Activated CD4-positive, alpha-beta T cell treated with anti-CD3 and anti-CD28 coated beads, Interleukin-2, amount 50 U/mL, for 48 hours (primary cell): Measurements from ENCODE around the gene POU2F1.
"Not testable (repeated sequence)": the region's sequence is repeated elsewhere in the genome, so short reads cannot be mapped to it uniquely, and the experiment has no call there.

Source experiments
- DNase-seq, 2 experiments: peaks; one replicate each; pipeline ENCODE4 v3.0.0-alpha.2; 2020

The POU2F1 gene

GRCh38 chr1:167276969-167277368 is 56.3 kb downstream of the POU2F1 start:
- DNase-seq = no peak

- DNase-seq = no peak
These were observed 57.8 kb downstream of the POU2F1 start for GRCh38 chr1:167278497-167278896.

- DNase-seq = no peak
These were observed 60.2 kb downstream of the POU2F1 start for GRCh38 chr1:167280912-167281311.

GRCh38 chr1:167288390-167289074 is 67.8 kb downstream of the POU2F1 start:
- DNase-seq = no peak

- no peak for DNase-seq
These were observed 68.4 kb downstream of the POU2F1 start for GRCh38 chr1:167289075-167289442.

GRCh38 chr1:167289966-167290365 is 69.3 kb downstream of the POU2F1 start:
- DNase-seq = no peak

GRCh38 chr1:167291539-167292185 is 71.0 kb downstream of the POU2F1 start:
- DNase-seq = no peak

GRCh38 chr1:167292216-167292615 is 71.5 kb downstream of the POU2F1 start:
- no peak for DNase-seq

- no peak for DNase-seq
These were observed 72.4 kb downstream of the POU2F1 start for GRCh38 chr1:167293057-167293456.

GRCh38 chr1:167294528-167294927 is 73.8 kb downstream of the POU2F1 start:
- no peak for DNase-seq

GRCh38 chr1:167297222-167298214 is 76.8 kb downstream of the POU2F1 start:
- DNase-seq = no peak

- DNase-seq = no peak
These were observed 77.6 kb downstream of the POU2F1 start for GRCh38 chr1:167298325-167298724.

GRCh38 chr1:167301355-167301754 is 80.7 kb downstream of the POU2F1 start:
- DNase-seq = no peak

GRCh38 chr1:167304165-167304564 is 83.5 kb downstream of the POU2F1 start:
- no peak for DNase-seq

- no peak for DNase-seq
These were observed 84.5 kb downstream of the POU2F1 start for GRCh38 chr1:167305059-167305705.

GRCh38 chr1:167305706-167306277 is 85.1 kb downstream of the POU2F1 start:
- DNase-seq = no peak

GRCh38 chr1:167310732-167311131 is 90.0 kb downstream of the POU2F1 start:
- no peak for DNase-seq

- no peak for DNase-seq
These were observed 92.2 kb downstream of the POU2F1 start for GRCh38 chr1:167312871-167313270.

GRCh38 chr1:167314671-167315070 is 94.0 kb downstream of the POU2F1 start:
- no peak for DNase-seq

GRCh38 chr1:167317463-167317862 is 96.8 kb downstream of the POU2F1 start:
- DNase-seq = no peak

GRCh38 chr1:167319206-167319605 is 98.5 kb downstream of the POU2F1 start:
- not testable (repeated sequence) for DNase-seq

GRCh38 chr1:167322483-167322882 is 101.8 kb downstream of the POU2F1 start:
- no peak for DNase-seq

GRCh38 chr1:167325151-167325550 is 104.5 kb downstream of the POU2F1 start:
- DNase-seq = no peak
